HG02763 (cell line): ENCODE results near the gene SCEL.
"Not testable (repeated sequence)": the region's sequence is repeated elsewhere in the genome, so short reads cannot be mapped to it uniquely, and the experiment has no call there.

Experiments used
- ATAC-seq: cut with Tn5 transposase; IDR thresholded peaks from one replicate; pipeline ENCODE4 v1.9.1; 2021; ENCODE audit warnings: mild to moderate bottlenecking, moderate library complexity; ENCODE audit not compliant: unreplicated experiment

SCEL gene

DNA sequence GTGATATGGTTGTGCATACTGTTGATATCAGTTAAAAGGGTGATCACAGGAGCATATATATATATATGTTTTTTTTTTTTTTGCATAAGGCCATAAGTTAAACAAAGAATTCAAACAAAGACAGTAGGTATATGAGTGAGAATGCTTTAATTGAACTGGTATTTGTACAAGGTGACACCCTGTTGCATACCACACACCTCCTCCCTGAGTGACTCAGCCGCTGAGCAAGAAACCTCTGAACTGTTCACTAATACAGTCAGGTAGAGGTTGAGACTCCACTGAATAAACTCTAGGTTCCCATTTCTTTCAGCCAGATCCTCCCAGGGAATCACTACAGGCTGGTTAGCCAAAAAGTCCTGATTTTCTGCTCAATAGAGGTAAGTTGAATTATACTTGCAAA, at the start of gene SCEL:
Gene SCEL, plus strand, starts transcription at position 259 of the 400 bp plus-strand sequence. CDS start 20,170 bp downstream, outside the sequence.
- no peak for ATAC-seq

DNA sequence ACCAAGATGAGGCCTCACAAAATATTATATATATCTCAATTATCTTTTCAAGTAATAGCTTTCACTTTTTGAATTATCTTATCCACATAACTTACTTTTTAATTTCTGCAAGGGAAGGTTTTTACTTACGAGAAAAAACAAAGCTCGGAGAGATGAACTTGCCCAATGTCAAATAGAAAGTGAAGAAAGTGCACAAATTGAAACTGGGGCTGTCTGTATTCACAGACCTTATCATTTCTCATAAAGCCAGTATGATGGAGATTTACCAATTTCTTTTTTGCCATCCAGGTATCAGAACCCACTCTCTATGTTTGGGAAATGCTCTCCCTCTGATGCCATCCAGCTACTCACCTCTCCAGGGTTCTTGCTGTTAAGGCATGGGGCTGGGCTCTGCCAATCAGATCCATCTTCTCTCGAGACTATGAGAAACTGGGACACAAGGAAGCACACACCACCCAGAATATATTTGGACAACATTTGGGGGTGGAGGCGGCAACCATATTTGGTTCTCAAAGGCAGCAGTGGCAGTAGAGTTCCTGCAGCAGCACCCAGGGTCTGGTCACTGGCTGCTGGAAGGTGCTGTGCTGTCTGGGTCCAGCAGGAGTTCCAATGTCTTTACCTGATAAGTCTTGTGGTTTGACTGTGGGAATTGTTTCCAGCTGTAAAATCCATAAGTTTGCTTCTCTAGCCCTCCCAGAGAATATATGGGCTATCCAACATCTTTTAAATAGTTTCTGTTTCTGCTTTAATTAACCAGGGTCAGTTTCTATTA, 45.8 kb upstream of the SCEL start:
- no peak for ATAC-seq

GRCh38 chr13:77492982-77493381, 42.5 kb upstream of the SCEL start:
- no peak for ATAC-seq

GRCh38 chr13:77494226-77494625, 41.3 kb upstream of the SCEL start:
- ATAC-seq = no peak

DNA sequence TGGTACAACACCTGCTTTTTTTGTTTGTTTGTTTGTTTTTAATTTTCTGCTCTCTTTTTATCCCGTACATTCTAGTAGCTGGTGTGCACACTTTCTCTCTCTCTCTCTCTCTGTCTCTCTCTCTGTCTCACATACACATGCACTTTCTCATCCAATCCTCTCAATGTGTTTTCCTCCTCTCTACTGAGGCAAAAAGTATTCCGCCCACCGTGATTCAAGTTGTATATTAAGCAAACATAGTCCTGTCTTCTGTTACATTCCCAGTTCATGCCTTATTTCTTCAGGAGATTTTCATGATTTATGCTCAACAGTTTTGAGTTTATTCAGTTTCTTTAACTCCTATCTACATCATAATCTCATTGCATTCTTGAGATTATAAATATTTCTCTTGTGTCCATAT, 38.2 kb upstream of the SCEL start:
- no peak for ATAC-seq

DNA sequence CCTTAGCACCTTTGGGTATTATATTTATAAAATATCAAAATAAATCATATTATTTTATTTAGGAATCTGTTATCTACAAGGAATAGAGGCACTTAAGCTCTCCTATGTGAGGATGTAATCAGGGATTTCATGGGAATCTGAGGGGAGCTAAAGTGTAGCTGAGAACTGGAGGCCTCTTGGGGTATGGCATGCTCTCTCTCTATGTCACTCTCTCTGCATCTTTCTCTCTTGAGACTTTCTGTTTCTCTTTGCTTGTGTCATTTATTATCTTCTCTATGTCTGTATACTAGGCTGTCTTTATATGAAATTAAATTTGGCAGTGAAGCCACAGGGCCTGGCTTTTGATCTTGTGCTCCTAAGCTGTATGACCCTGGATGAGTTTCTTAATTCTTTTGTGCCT, 37.7 kb upstream of the SCEL start:
- ATAC-seq = no peak

DNA sequence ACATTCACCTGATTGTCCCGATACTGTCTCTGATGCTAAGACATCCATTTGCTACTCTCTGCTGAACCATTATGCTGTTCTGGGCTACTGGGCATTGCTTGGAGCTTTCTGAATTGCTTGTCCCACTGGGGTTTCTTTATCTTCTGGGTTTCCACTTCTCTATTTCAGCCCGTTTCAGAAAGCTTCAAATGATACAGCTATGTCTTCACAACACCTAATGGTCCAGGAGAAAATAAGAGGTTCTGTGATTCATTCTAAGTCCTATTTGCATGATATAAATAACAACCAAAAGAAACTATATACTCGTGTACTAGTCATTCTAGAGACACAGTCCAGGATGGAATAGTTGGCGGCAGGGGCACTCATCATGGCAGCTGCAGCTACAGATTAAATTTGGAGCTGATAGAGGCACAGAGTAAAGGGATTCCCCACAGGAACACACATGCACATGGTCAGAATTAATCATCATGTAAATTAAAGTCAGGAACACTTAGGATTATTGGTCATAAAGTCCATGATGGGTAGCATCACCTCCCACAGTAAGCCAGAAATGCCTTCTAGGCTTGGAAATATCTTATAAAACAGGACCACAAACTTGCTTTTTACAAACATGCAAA, 33.3 kb upstream of the SCEL start:
- peak; percentile 71 for ATAC-seq

DNA sequence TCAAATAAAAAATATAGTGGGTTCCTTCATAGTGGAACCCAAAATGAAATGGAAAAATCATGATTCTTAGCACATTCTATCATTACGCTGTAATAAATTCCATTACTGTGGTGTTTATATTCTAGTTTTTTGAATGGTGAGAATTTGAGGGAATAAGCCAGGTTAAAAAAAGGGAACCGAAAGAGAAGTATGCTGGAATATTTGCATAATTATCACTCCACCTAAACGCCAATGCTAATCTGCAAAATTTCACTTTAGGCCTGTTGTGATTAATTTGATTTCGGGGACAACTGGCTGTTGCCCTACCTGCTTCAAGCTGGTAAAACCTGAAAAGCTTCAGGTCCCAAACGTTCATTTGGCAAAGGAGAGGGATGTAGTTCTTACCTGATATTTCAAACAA, 32.1 kb upstream of the SCEL start:
- ATAC-seq = no peak

- ATAC-seq = no peak
Observed at GRCh38 chr13:77506874-77507273, 28.6 kb upstream of the SCEL start.

- ATAC-seq = no peak
Observed at GRCh38 chr13:77507931-77508776, 27.4 kb upstream of the SCEL start.

DNA sequence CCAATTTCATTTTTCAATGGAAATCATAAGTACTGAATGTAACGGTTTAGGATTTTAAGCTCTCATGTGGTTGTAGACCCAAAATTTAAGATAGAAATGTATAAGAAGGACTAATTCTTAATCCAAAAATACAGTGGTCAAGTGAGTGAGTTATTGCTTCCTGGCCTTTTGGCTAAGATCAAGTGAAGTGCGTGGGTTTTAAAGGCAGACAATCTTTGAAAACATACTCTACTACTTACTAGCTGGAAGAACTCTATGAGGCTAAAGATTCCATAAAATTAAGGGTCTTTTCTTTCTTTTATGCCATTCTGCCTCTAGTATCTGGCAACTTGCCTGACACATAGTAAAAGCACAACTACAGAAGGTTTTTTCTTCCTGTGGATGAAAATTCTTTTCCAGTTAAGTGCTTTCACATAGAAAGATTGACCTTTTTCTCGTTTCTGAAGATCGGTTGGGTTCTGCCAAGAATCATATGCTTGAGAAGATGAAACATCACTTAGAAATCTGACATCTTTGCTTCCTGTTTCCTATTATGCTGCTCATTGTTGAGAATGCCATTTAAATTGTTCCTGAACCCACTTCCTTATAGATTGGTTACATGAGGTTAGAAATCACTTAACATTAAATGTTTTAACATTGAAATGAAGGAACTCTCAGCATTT, 26.4 kb upstream of the SCEL start:
- no peak for ATAC-seq

DNA sequence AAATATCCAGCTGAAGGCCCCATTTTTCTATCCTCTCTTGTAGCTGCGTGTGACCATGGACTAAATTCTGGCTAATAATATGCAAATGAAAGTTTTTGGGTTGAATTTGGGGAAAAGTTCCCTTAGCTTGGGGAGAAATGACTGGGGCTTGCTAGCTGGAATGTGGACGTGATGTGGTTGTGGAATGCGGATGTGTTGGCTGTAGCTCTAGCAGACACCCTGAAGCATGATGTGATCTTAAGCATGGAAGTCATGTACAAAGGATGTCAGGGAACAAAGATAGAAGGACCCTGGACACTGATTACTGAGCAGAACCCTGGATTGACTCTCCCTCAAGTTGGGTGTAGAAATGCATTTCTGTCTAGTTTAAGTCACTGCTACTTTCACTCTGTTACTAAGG, 25.4 kb upstream of the SCEL start:
- no peak for ATAC-seq

DNA sequence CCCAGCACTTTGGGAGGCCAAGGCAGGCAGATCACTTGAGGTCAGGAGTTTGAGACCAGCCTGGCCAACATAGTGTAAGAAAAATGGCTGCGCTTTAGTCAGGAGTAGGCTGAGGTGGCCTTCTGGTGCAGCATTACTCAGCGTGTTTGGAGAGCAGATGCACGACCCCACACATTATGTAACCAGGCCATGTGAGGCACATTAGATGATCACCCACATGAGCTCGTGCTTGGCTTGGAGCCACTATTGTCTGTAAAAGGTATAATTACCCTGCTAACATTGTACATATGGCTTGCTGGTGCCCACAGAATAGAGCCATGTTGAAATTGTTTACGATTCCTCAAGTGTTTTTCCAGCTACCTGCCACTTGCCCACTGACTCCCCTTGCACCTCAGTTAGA, 24.0 kb upstream of the SCEL start:
- no peak for ATAC-seq

GRCh38 chr13:77513719-77514335, 21.7 kb upstream of the SCEL start:
- peak; percentile 79 for ATAC-seq

- ATAC-seq = peak; percentile 72
Observed at GRCh38 chr13:77514336-77514726, 21.2 kb upstream of the SCEL start.

GRCh38 chr13:77515785-77516184, 19.7 kb upstream of the SCEL start:
- ATAC-seq = no peak

DNA sequence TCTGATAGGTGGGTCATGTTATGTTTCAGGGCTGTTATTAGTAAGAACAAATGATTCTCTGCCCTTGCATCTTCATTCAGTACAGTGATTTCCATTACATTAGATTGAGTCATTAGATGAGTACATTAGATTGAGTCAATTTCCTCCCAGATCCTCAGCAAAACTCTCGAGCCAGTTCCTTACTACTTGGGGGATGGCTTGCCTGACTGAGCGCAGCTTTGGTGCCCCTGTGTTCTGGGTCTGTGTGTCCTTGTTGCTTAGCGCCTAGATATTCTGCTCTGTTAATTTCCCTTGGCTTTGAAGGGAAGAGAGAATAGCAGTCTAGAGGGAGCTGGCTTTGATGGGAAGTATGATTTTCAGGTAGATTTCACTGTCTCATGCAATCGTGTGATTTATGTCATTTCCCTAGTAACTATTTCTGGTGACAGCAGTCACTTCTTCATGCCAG, 19.1 kb upstream of the SCEL start:
- no peak for ATAC-seq

DNA sequence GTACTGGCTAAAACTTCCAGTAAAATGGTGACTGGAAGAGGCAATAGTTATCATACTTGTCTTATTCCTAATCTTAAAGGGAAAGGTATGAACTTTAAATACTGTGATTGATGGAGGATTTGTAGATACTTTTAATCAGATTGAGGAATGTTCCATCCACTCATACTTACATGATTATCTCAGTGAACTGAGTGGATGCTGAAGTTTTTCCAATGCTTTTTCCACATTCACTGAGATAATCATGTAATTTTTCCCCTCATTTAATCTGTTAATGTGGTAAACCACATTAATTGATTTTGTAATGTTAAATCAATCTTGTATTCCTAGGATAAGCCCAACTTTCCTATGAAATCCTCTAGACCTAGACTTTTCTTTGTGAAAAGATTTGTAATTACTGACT, 17.2 kb upstream of the SCEL start:
- no peak for ATAC-seq

DNA sequence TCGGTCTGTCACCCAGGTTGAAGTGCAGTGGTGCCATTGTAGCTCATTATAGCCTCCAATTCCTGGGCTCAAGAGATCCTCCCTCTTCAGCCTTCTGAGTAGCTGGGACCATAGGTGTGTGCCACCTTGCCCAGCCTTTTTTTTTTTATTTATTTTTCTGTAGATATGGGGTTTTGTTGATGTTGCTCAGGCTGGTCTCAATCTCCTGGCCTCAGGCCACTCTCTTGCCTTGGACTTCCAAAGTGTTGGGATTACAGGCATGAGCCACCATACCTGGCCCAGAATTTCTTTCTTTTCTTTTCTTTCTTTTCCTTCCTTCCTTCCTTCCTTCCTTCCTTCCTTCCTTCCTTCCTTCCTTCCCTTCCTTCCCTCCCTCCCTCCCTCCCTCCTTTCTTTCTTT, 16.1 kb upstream of the SCEL start:
- ATAC-seq = not testable (repeated sequence)

DNA sequence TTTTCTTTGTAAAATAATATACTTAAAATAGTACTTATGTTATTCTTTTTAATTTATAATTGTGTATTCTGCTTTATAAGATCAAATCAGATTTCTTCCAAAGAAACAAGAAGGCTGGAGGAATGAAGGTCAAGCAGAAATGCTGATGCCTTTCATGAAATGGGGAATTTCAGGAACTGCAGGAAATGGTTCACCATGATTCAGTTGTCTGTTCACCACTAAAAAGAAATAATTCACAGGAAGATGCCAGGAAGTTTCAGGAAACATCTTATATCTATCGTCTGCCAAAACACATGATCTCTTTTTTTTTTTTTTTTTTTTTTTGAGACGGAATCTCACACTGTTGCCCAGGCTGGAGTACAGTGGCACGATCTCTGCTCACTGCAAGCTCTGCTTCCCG, 15.7 kb upstream of the SCEL start:
- no peak for ATAC-seq

GRCh38 chr13:77521194-77521593, 14.3 kb upstream of the SCEL start:
- no peak for ATAC-seq
